Tibial nerve (tissue), 3 donors: ENCODE data around the gene EIF4ENIF1.

Experiments used
- POLR2A ChIP-seq, 2 donors: fragments of 450-650 bp; IDR thresholded peaks; one replicate each; pipeline ENCODE4 v1.6.1; 2017; ENCODE audit warnings: antibody characterized with exemption in 2 of 2, mild to moderate bottlenecking in 2 of 2, moderate library complexity in 2 of 2
- TF ChIP-seq, protein P1 (sequence below), 5 experiments: fragments of 200-600 bp in 3 of 5; fragments of 450-650 bp in 2 of 5; sonication (generic) in 3 of 5; IDR thresholded peaks; one replicate each; pipeline ENCODE4 v1.5.1; 2016 to 2019; ENCODE audit warnings: antibody characterized with exemption in 5 of 5, mild to moderate bottlenecking in 3 of 5, moderate library complexity in 2 of 5

GRCh38 chr22:31509061-31509762 is 19.6 kb upstream of the EIF4ENIF1 start:
- no peak for TF ChIP-seq POLR2A (IDR thresholded peaks at IDR 0.05)
- TF ChIP-seq, protein P1, sequence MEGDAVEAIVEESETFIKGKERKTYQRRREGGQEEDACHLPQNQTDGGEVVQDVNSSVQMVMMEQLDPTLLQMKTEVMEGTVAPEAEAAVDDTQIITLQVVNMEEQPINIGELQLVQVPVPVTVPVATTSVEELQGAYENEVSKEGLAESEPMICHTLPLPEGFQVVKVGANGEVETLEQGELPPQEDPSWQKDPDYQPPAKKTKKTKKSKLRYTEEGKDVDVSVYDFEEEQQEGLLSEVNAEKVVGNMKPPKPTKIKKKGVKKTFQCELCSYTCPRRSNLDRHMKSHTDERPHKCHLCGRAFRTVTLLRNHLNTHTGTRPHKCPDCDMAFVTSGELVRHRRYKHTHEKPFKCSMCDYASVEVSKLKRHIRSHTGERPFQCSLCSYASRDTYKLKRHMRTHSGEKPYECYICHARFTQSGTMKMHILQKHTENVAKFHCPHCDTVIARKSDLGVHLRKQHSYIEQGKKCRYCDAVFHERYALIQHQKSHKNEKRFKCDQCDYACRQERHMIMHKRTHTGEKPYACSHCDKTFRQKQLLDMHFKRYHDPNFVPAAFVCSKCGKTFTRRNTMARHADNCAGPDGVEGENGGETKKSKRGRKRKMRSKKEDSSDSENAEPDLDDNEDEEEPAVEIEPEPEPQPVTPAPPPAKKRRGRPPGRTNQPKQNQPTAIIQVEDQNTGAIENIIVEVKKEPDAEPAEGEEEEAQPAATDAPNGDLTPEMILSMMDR (IDR thresholded peaks at IDR 0.05), result no peak
